ENCODE measurements around the gene HBQ1.
"Not testable (repeated sequence)": the region's sequence is repeated elsewhere in the genome, so short reads cannot be mapped to it uniquely, and the experiment has no call there.

Gene HBQ1

DNA sequence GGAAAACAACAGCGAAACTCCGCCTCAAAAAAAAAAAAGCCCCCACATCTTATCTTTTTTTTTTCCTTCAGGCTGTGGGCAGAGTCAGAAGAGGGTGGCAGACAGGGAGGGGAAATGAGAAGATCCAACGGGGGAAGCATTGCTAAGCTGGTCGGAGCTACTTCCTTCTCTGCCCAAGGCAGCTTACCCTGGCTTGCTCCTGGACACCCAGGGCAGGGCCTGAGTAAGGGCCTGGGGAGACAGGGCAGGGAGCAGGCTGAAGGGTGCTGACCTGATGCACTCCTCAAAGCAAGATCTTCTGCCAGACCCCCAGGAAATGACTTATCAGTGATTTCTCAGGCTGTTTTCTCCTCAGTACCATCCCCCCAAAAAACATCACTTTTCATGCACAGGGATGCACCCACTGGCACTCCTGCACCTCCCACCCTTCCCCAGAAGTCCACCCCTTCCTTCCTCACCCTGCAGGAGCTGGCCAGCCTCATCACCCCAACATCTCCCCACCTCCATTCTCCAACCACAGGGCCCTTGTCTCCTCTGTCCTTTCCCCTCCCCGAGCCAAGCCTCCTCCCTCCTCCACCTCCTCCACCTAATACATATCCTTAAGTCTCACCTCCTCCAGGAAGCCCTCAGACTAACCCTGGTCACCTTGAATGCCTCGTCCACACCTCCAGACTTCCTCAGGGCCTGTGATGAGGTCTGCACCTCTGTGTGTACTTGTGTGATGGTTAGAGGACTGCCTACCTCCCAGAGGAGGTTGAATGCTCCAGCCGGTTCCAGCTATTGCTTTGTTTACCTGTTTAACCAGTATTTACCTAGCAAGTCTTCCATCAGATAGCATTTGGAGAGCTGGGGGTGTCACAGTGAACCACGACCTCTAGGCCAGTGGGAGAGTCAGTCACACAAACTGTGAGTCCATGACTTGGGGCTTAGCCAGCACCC, 5.0 kb upstream of the HBQ1 start:
- TF ChIP-seq EZH2 (IDR thresholded peaks at IDR 0.05; ENCODE audit: borderline replicate concordance, low read length), result no peak
- TF ChIP-seq, protein P1, sequence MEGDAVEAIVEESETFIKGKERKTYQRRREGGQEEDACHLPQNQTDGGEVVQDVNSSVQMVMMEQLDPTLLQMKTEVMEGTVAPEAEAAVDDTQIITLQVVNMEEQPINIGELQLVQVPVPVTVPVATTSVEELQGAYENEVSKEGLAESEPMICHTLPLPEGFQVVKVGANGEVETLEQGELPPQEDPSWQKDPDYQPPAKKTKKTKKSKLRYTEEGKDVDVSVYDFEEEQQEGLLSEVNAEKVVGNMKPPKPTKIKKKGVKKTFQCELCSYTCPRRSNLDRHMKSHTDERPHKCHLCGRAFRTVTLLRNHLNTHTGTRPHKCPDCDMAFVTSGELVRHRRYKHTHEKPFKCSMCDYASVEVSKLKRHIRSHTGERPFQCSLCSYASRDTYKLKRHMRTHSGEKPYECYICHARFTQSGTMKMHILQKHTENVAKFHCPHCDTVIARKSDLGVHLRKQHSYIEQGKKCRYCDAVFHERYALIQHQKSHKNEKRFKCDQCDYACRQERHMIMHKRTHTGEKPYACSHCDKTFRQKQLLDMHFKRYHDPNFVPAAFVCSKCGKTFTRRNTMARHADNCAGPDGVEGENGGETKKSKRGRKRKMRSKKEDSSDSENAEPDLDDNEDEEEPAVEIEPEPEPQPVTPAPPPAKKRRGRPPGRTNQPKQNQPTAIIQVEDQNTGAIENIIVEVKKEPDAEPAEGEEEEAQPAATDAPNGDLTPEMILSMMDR (IDR thresholded peaks at IDR 0.05; ENCODE audit: low read length), result no peak
- H3K4me1 ChIP-seq (ENCODE audit: insufficient read depth, low read length, severe bottlenecking), result no peaks in the 10 kb centered on the region
- no peaks in the 10 kb centered on the region for H3F3A ChIP-seq (ENCODE audit: insufficient read depth, low read length)
- H3K79me2 ChIP-seq (ENCODE audit: insufficient read depth, low read length), result no peaks in the 10 kb centered on the region
- no peak overlapping the region for H2AFZ ChIP-seq (ENCODE audit: low read length)
- no peaks in the 10 kb centered on the region for H3K27me3 ChIP-seq (ENCODE audit: insufficient read depth, low read length)
- no peak overlapping the region for H3K27ac ChIP-seq (ENCODE audit: low read depth, low read length, poor library complexity, severe bottlenecking)
- H3K4me3 ChIP-seq (ENCODE audit: low read depth, low read length, poor library complexity, severe bottlenecking), result no peak overlapping the region
- no peaks in the 10 kb centered on the region for H4K20me1 ChIP-seq (ENCODE audit: insufficient read depth, low read length)
- no peaks in the 10 kb centered on the region for H3K36me3 ChIP-seq (ENCODE audit: insufficient read depth, low read length)
- H3K4me2 ChIP-seq (ENCODE audit: low read length), result no peak overlapping the region
- H3K9ac ChIP-seq (ENCODE audit: low read length), result no peak overlapping the region
- H3K9me3 ChIP-seq (ENCODE audit: low read length), result no peaks in the 10 kb centered on the region
- no peaks in the 10 kb centered on the region for H3K9me2 ChIP-seq (ENCODE audit: low read depth, low read length)

DNA sequence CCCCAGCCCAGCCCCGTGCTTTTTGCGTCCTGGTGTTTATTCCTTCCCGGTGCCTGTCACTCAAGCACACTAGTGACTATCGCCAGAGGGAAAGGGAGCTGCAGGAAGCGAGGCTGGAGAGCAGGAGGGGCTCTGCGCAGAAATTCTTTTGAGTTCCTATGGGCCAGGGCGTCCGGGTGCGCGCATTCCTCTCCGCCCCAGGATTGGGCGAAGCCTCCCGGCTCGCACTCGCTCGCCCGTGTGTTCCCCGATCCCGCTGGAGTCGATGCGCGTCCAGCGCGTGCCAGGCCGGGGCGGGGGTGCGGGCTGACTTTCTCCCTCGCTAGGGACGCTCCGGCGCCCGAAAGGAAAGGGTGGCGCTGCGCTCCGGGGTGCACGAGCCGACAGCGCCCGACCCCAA, 4.3 kb upstream of the HBQ1 start:
- H3K9ac ChIP-seq (ENCODE audit: low read length); H4K20me1 ChIP-seq (ENCODE audit: insufficient read depth, low read length); H3K27ac ChIP-seq (ENCODE audit: low read depth, low read length, poor library complexity, severe bottlenecking); H3K4me2 ChIP-seq (ENCODE audit: low read length); H3K36me3 ChIP-seq (ENCODE audit: insufficient read depth, low read length); H3F3A ChIP-seq (ENCODE audit: insufficient read depth, low read length); H3K9me3 ChIP-seq (ENCODE audit: low read length); H3K9me2 ChIP-seq (ENCODE audit: low read depth, low read length); H3K79me2 ChIP-seq (ENCODE audit: insufficient read depth, low read length); H2AFZ ChIP-seq (ENCODE audit: low read length); H3K27me3 ChIP-seq (ENCODE audit: insufficient read depth, low read length); H3K4me1 ChIP-seq (ENCODE audit: insufficient read depth, low read length, severe bottlenecking); H3K4me3 ChIP-seq (ENCODE audit: low read depth, low read length, poor library complexity, severe bottlenecking): not testable (repeated sequence)

DNA sequence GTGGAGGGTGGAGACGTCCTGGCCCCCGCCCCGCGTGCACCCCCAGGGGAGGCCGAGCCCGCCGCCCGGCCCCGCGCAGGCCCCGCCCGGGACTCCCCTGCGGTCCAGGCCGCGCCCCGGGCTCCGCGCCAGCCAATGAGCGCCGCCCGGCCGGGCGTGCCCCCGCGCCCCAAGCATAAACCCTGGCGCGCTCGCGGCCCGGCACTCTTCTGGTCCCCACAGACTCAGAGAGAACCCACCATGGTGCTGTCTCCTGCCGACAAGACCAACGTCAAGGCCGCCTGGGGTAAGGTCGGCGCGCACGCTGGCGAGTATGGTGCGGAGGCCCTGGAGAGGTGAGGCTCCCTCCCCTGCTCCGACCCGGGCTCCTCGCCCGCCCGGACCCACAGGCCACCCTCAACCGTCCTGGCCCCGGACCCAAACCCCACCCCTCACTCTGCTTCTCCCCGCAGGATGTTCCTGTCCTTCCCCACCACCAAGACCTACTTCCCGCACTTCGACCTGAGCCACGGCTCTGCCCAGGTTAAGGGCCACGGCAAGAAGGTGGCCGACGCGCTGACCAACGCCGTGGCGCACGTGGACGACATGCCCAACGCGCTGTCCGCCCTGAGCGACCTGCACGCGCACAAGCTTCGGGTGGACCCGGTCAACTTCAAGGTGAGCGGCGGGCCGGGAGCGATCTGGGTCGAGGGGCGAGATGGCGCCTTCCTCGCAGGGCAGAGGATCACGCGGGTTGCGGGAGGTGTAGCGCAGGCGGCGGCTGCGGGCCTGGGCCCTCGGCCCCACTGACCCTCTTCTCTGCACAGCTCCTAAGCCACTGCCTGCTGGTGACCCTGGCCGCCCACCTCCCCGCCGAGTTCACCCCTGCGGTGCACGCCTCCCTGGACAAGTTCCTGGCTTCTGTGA, 3.5 kb upstream of the HBQ1 start, which contains the start of gene HBA1:
Gene HBA1 (plus strand): TSS at position 204 of the 906 bp plus-strand sequence. CDS start 37 bp downstream, at position 241.
- not testable (repeated sequence) for H3K4me1 ChIP-seq (ENCODE audit: insufficient read depth, low read length, severe bottlenecking); H3F3A ChIP-seq (ENCODE audit: insufficient read depth, low read length); H3K36me3 ChIP-seq (ENCODE audit: insufficient read depth, low read length); H4K20me1 ChIP-seq (ENCODE audit: insufficient read depth, low read length); H3K4me3 ChIP-seq (ENCODE audit: low read depth, low read length, poor library complexity, severe bottlenecking); H3K9me2 ChIP-seq (ENCODE audit: low read depth, low read length); H3K9me3 ChIP-seq (ENCODE audit: low read length); H3K4me2 ChIP-seq (ENCODE audit: low read length); H3K9ac ChIP-seq (ENCODE audit: low read length); H3K79me2 ChIP-seq (ENCODE audit: insufficient read depth, low read length); H2AFZ ChIP-seq (ENCODE audit: low read length); H3K27ac ChIP-seq (ENCODE audit: low read depth, low read length, poor library complexity, severe bottlenecking); H3K27me3 ChIP-seq (ENCODE audit: insufficient read depth, low read length)

DNA sequence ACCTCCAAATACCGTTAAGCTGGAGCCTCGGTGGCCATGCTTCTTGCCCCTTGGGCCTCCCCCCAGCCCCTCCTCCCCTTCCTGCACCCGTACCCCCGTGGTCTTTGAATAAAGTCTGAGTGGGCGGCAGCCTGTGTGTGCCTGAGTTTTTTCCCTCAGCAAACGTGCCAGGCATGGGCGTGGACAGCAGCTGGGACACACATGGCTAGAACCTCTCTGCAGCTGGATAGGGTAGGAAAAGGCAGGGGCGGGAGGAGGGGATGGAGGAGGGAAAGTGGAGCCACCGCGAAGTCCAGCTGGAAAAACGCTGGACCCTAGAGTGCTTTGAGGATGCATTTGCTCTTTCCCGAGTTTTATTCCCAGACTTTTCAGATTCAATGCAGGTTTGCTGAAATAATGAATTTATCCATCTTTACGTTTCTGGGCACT, 2.9 kb upstream of the HBQ1 start:
- Histone ChIP-seq H3F3A (ENCODE audit: insufficient read depth, low read length) (no peaks in the 10 kb centered on the region), H3K4me2 (ENCODE audit: low read length) (no peak overlapping the region), H3K9ac (ENCODE audit: low read length) (no peak overlapping the region), H3K27me3 (ENCODE audit: insufficient read depth, low read length) (no peaks in the 10 kb centered on the region), H3K4me1 (ENCODE audit: insufficient read depth, low read length, severe bottlenecking) (peaks cover 5% of the 10 kb centered on the region), H3K36me3 (ENCODE audit: insufficient read depth, low read length) (no peaks in the 10 kb centered on the region), H3K9me3 (ENCODE audit: low read length) (no peaks in the 10 kb centered on the region), H3K9me2 (ENCODE audit: low read depth, low read length) (no peaks in the 10 kb centered on the region), H4K20me1 (ENCODE audit: insufficient read depth, low read length) (no peaks in the 10 kb centered on the region), H3K4me3 (ENCODE audit: low read depth, low read length, poor library complexity, severe bottlenecking) (no peak overlapping the region), H3K79me2 (ENCODE audit: insufficient read depth, low read length) (no peaks in the 10 kb centered on the region), H2AFZ (ENCODE audit: low read length) (no peak overlapping the region), H3K27ac (ENCODE audit: low read depth, low read length, poor library complexity, severe bottlenecking) (no peak overlapping the region)
- TF ChIP-seq, protein P1 (IDR thresholded peaks at IDR 0.05; ENCODE audit: low read length), result no peak
- no peak for TF ChIP-seq EZH2 (IDR thresholded peaks at IDR 0.05; ENCODE audit: borderline replicate concordance, low read length)

Measured in OCI-LY1 (cell line).